ENCODE results near the gene KCNIP4.

DNA sequence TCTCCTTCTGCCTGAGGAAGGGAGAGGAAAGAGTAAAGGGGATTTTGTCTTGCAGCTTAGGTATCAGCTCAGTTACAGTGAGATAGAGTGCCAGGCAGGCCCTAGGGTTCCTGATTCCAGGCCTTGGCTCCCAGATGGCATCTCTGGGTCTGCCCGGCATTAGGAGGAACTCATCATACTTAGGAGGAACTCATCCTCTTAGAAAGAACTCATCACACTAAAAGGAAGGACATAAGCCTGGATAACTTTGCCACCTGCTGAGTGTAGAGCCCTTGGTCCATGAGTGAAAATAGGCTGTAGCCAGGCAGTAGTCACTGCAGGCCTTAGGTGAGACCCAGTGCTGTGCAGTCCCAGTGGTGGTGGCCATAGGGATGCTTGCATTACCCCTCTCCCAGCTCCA is 881.2 kb downstream of the KCNIP4 start:
- TF ChIP-seq, protein P1, sequence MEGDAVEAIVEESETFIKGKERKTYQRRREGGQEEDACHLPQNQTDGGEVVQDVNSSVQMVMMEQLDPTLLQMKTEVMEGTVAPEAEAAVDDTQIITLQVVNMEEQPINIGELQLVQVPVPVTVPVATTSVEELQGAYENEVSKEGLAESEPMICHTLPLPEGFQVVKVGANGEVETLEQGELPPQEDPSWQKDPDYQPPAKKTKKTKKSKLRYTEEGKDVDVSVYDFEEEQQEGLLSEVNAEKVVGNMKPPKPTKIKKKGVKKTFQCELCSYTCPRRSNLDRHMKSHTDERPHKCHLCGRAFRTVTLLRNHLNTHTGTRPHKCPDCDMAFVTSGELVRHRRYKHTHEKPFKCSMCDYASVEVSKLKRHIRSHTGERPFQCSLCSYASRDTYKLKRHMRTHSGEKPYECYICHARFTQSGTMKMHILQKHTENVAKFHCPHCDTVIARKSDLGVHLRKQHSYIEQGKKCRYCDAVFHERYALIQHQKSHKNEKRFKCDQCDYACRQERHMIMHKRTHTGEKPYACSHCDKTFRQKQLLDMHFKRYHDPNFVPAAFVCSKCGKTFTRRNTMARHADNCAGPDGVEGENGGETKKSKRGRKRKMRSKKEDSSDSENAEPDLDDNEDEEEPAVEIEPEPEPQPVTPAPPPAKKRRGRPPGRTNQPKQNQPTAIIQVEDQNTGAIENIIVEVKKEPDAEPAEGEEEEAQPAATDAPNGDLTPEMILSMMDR (conservative IDR thresholded peaks at IDR 0.05; ENCODE audit: low read depth in 2 of 2), result no peak
- TF ChIP-seq EZH2phosphoT487 (IDR thresholded peaks at IDR 0.05; ENCODE audit: unreplicated experiment), result no peak
- no peak for TF ChIP-seq EZH2 (IDR thresholded peaks at IDR 0.05; ENCODE audit: low read depth, unreplicated experiment)
- TF ChIP-seq, protein P2, sequence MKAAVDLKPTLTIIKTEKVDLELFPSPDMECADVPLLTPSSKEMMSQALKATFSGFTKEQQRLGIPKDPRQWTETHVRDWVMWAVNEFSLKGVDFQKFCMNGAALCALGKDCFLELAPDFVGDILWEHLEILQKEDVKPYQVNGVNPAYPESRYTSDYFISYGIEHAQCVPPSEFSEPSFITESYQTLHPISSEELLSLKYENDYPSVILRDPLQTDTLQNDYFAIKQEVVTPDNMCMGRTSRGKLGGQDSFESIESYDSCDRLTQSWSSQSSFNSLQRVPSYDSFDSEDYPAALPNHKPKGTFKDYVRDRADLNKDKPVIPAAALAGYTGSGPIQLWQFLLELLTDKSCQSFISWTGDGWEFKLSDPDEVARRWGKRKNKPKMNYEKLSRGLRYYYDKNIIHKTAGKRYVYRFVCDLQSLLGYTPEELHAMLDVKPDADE (IDR thresholded peaks at IDR 0.05), result no peak
- no peak for TF ChIP-seq CREB1 (CRISPR knock-in tag; IDR thresholded peaks at IDR 0.05; ENCODE audit: low read depth)
- no peak for TF ChIP-seq JUNB (IDR thresholded peaks at IDR 0.05; ENCODE audit: unreplicated experiment)
